Measurements from ENCODE around the gene FAM187B.
"Not testable (repeated sequence)": the region's sequence is repeated elsewhere in the genome, so short reads cannot be mapped to it uniquely, and the experiment has no call there.

Gene FAM187B

GRCh38 chr19:35262101-35262761 is 33.7 kb upstream of the FAM187B start:
- no peak for DNase-seq (ENCODE audit: low read depth in 3 of 3)

- no peak for DNase-seq (ENCODE audit: low read depth in 3 of 3)
These were observed 33.0 kb upstream of the FAM187B start for GRCh38 chr19:35261356-35262100.

- no peak for DNase-seq (ENCODE audit: low read depth in 3 of 3)
These were observed 32.3 kb upstream of the FAM187B start for GRCh38 chr19:35260694-35261304.

GRCh38 chr19:35257113-35257461 is 28.5 kb upstream of the FAM187B start:
- DNase-seq (ENCODE audit: low read depth in 3 of 3) = no peak

GRCh38 chr19:35256566-35256965 is 28.0 kb upstream of the FAM187B start:
- no peak for DNase-seq (ENCODE audit: low read depth in 3 of 3)

GRCh38 chr19:35254341-35255297 is 26.1 kb upstream of the FAM187B start:
- no peak for DNase-seq (ENCODE audit: low read depth in 3 of 3)

- no peak for DNase-seq (ENCODE audit: low read depth in 3 of 3)
These were observed 25.1 kb upstream of the FAM187B start for GRCh38 chr19:35253316-35254286.

GRCh38 chr19:35251456-35251855 is 22.9 kb upstream of the FAM187B start:
- DNase-seq (ENCODE audit: low read depth in 3 of 3) = no peak

GRCh38 chr19:35249848-35250711 is 21.5 kb upstream of the FAM187B start:
- DNase-seq (ENCODE audit: low read depth in 3 of 3) = no peak

- no peak for DNase-seq (ENCODE audit: low read depth in 3 of 3)
These were observed 20.8 kb upstream of the FAM187B start for GRCh38 chr19:35249146-35249847.

GRCh38 chr19:35248310-35249145 is 20.0 kb upstream of the FAM187B start, which contains the start of gene LSR:
LSR (plus strand) TSS chr19:35249002; CDS start chr19:35249023, 21 bp downstream.
- peak in 2 of 3 experiments; percentile 46 to 63 for DNase-seq (ENCODE audit: low read depth in 3 of 3)

- peak in 1 of 3 experiments; percentile 62 for DNase-seq (ENCODE audit: low read depth in 3 of 3)
These were observed 19.2 kb upstream of the FAM187B start for GRCh38 chr19:35247526-35248309.

- DNase-seq (ENCODE audit: low read depth in 3 of 3) = no peak
These were observed 18.0 kb upstream of the FAM187B start for GRCh38 chr19:35246466-35247092.

GRCh38 chr19:35241417-35241816 is 12.9 kb upstream of the FAM187B start:
- DNase-seq (ENCODE audit: low read depth in 3 of 3) = no peak

GRCh38 chr19:35240327-35240726 is 11.8 kb upstream of the FAM187B start:
- no peak for DNase-seq (ENCODE audit: low read depth in 3 of 3)

GRCh38 chr19:35239597-35239996 is 11.1 kb upstream of the FAM187B start:
- not testable (repeated sequence) for DNase-seq (ENCODE audit: low read depth in 3 of 3)
